Heart right ventricle (tissue), 16 donors: Measurements from ENCODE around the gene ZSCAN26. TPM values are rescaled to one million over a fixed set of nuclear protein-coding genes. Genes with fewer than 3 reads are reported as not detected.
"Not testable (repeated sequence)": the region's sequence is repeated elsewhere in the genome, so short reads cannot be mapped to it uniquely, and the experiment has no call there.

Source experiments
- ATAC-seq, 8 donors: fragments of 200-7000 bp; cut with Tn5 transposase; one replicate each; pipeline ENCODE4 v1.9.1; 2020; ENCODE audit warnings: mild to moderate bottlenecking in 8 of 8, moderate library complexity in 8 of 8, moderate number of reproducible peaks in 1 of 8
- DNase-seq, 2 donors: peaks; one replicate each; pipeline ENCODE4 v3.0.0-alpha.2; 2020
- H3K27ac ChIP-seq, 10 donors: fragments of 200-600 bp; sonication (generic) in 2 of 10; one replicate each; pipeline versions ENCODE4 v1.5.0 to v1.8.0; 2020 to 2022; ENCODE audit warnings: mild to moderate bottlenecking in 3 of 10
- H3K27me3 ChIP-seq, 7 donors: fragments of 200-600 bp; one replicate each; pipeline ENCODE4 v1.8.0; 2021 to 2022; ENCODE audit warnings: mild to moderate bottlenecking in 2 of 7
- H3K36me3 ChIP-seq, 9 donors: fragments of 200-600 bp; sonication (generic) in 1 of 9; one replicate each; pipeline versions ENCODE4 v1.5.0 to v1.8.0; 2020 to 2022; ENCODE audit warnings: mild to moderate bottlenecking in 2 of 9
- H3K4me1 ChIP-seq, 9 donors: fragments of 200-600 bp; sonication (generic) in 1 of 9; one replicate each; pipeline versions ENCODE4 v1.5.0 to v1.8.0; 2020 to 2022; ENCODE audit warnings: mild to moderate bottlenecking in 4 of 9
- H3K4me3 ChIP-seq, 10 donors: fragments of 200-600 bp; sonication (generic) in 2 of 10; one replicate each; pipeline versions ENCODE4 v1.5.0 to v1.8.0; 2020 to 2022; ENCODE audit warnings: mild to moderate bottlenecking in 7 of 10, moderate library complexity in 2 of 10
- H3K9me3 ChIP-seq, 11 donors: fragments of 200-600 bp in 10 of 11; sonication (generic) in 2 of 11; one replicate each; pipeline versions ENCODE4 v1.5.0 to v1.8.0; 2013 to 2022; ENCODE audit warnings: mild to moderate bottlenecking in 2 of 11, control low read depth in 1 of 11, moderate library complexity in 1 of 11
- WGBS, 2 donors: extraction: QIAGEN DNeasy Blood & Tissue Kit; methylation state at CpG; one replicate each; pipeline ENCODE4 v1.1.7; 2013; ENCODE audit warnings: inconsistent platforms in 1 of 2; 5-methylcytosine and 5-hydroxymethylcytosine counted together
- intact Hi-C, 10 donors: fragments of 100-400 bp; cut with DNase I; formaldehyde crosslinking; loops; one replicate each; pipeline versions ENCODE4 v1.11.1 to v1.14.2; 2022
- polyA plus RNA-seq, 2 donors: library from polyadenylated mRNA; stranded (reverse); fragments of 200-250 nt; gene quantifications; one replicate each; pipeline ENCODE4 v1.2.3, GENCODE V29; 2013
- total RNA-seq, 10 donors: library from RNA; stranded (reverse); fragmentation: NEBNext Ultra II Directional in 3 of 10; extraction: Animal tissue kit (Norgen Biotek cat#: 25700) in 3 of 10; gene quantifications; one replicate each; pipeline versions ENCODE4 v1.2.1 to v1.2.4, GENCODE V29; 2021 to 2023
- TF ChIP-seq, protein P1 (sequence below), 9 donors: fragments of 200-600 bp; sonication (generic) in 2 of 9; IDR thresholded peaks; one replicate each; pipeline versions ENCODE4 v1.5.0 to v1.8.0; 2021 to 2022; ENCODE audit warnings: antibody characterized with exemption in 9 of 9, mild to moderate bottlenecking in 5 of 9, moderate library complexity in 1 of 9
- donor health status: Arrhythmogenic right ventricular cardiomyopathy.
- donor health status: ischemic (EF 13 %, LVEDD 7.1; RV severe dilation, severe dysfunction).
- donor health status: healthy with polysubstance abuse.
- donor health status: DM: no; HTN: yes; CAD: no.
- donor health status: DM: no; HTN: no; CAD: no.
- donor health status: ischemic (EF 25% LVEDD 6.9; RV normal size, moderate dysfunction).
- donor health status: ischemic (EF 25% LVEDD 5.7; RV mildly dilated, moderate dysfunction).
- donor health status: healthy.
- donor health status: DM: yes; HTN: yes; CAD: no.
- donor health status: Ischemic cardiomyopathy.
- donor health status: ischemic (EF 35%, LVEDD 5.7; RV mildly dilated, moderate dysfunction).
- donor health status: nonischemic (EF 11% LVEDD 7.7; RV severe dilation, severe dysfunction).
- donor health status: DM: yes; HTN: yes; CAD: no.
- donor health status: PGD.
- donor health status: ischemic (EF 29% LVEDD 5.4; RV normal size, mild dysfunction).
- donor health status: nonischemic (EF 23%, LVEDD 6.1; RV moderate dilation, normal function).

The ZSCAN26 gene
- total and polyA plus RNA-seq, 12 donors, result 7.5 to 17.8 (median 12.7) TPM

DNA sequence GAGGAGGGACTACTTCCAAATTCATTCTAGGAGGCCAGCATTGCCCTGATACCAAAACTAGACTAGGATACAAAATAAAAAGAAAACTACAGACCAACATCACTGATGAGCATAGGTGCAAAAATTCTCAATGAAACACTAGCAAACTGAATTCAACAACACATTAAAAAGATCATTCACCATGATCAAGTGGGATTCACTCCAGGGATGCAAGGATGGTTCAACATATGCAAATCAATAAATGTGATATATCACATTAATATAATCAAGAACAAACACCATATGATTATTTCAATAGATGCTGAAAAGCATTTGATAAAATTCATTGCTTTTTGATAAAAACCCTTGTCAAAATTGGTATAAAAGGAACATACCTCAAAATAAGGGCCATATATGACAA, 24.6 kb downstream of the ZSCAN26 start:
- peaks cover 0 to 57% (median 7%) of the 10 kb centered on the region in 9 donors for H3K36me3 ChIP-seq
- TF ChIP-seq, protein P1, sequence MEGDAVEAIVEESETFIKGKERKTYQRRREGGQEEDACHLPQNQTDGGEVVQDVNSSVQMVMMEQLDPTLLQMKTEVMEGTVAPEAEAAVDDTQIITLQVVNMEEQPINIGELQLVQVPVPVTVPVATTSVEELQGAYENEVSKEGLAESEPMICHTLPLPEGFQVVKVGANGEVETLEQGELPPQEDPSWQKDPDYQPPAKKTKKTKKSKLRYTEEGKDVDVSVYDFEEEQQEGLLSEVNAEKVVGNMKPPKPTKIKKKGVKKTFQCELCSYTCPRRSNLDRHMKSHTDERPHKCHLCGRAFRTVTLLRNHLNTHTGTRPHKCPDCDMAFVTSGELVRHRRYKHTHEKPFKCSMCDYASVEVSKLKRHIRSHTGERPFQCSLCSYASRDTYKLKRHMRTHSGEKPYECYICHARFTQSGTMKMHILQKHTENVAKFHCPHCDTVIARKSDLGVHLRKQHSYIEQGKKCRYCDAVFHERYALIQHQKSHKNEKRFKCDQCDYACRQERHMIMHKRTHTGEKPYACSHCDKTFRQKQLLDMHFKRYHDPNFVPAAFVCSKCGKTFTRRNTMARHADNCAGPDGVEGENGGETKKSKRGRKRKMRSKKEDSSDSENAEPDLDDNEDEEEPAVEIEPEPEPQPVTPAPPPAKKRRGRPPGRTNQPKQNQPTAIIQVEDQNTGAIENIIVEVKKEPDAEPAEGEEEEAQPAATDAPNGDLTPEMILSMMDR (IDR thresholded peaks at IDR 0.05), result no peak
- no peak overlapping the region for H3K27ac ChIP-seq
- DNase-seq (no peak), ATAC-seq (no peak)
- H3K9me3 ChIP-seq, result no peaks in the 10 kb centered on the region
- H3K27me3 ChIP-seq, result no peaks in the 10 kb centered on the region
- intact Hi-C loops, result no loop called here
- no peak overlapping the region for H3K4me3 ChIP-seq
- no peaks in the 10 kb centered on the region for H3K4me1 ChIP-seq

DNA sequence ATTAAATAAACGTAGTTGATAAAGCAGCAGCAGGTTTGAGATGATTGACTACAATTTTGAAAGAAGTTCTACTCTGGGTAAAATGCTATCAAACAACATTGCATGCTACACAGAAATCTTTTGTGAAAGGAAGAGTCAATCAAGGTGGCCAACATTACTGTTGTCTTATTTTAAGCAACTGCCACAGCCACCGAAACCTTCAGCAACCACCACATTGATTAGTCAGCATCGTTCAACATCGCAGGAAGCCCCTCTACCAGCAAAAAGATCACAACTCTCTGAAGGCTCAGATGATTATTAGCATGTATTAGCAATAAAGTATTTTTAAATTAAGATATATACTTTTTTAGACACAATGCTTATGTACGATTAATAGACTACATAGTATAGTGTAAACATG, 28.4 kb downstream of the ZSCAN26 start:
- Histone ChIP-seq H3K36me3 (peaks cover 0 to 44% (median 7%) of the 10 kb centered on the region in 9 donors), H3K4me1 (no peaks in the 10 kb centered on the region), H3K9me3 (no peaks in the 10 kb centered on the region), H3K4me3 (no peak overlapping the region), H3K27ac (no peak overlapping the region), H3K27me3 (no peaks in the 10 kb centered on the region)
- intact Hi-C loops, result no loop called here
- DNase-seq (no peak), ATAC-seq (no peak)
- TF ChIP-seq, protein P1 (IDR thresholded peaks at IDR 0.05), result no peak
- 96% methylated on average over 5 of the region's 5 CpGs for whole genome bisulfite sequencing, 2 donors

DNA sequence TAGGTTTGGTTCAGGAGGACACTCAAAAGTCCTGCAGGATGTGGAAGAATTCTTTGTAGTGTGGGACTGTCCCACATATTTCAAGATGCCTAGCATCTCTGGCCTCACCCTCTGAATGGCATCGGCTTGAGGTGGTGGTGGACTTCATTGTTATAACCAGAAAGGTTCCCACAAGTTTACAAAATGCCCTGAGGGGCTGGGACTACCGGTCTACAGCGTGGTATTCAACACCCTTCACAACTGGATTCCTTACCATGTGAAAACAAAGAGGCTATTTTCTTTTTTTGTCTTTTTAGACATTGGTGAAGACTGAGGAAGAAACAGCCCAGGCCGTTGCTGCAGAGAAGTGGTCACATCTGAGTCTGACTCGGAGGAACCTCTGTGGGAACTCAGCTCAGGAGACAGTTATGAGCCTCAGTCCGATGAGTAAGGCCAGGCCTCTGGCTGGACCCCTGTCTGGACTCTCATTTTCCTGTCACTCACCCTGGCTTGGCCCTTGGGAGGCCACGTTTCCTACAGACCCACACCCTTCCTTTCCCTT, 29.6 kb downstream of the ZSCAN26 start:
- H3K27ac ChIP-seq, result no peak overlapping the region

DNA sequence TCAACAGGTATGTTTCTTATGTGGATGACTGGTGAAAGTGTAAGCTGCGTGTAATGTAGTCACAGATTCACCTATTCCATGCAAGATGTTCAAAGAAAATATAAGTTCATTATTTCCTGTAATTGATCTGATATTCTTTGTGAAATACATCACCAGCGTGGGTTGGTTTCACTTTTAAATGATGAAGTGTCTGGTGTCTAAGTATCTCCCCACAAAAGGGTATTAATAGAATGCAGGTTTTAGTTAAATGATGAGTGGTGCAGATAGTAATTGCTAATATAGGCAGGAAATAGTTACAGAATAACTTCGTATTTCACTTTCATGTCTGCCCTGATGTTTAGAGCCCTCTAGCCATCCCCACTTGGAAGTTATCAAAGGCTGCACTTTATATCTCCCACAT, 36.6 kb downstream of the ZSCAN26 start:
- H3K4me3 ChIP-seq, result no peak overlapping the region
- peaks cover 0 to 29% (median 0%) of the 10 kb centered on the region in 11 donors for H3K9me3 ChIP-seq
- TF ChIP-seq, protein P1 (IDR thresholded peaks at IDR 0.05), result no peak
- H3K27me3 ChIP-seq, result no peaks in the 10 kb centered on the region
- no peak for DNase-seq
- H3K36me3 ChIP-seq, result peaks cover 0 to 35% (median 4%) of the 10 kb centered on the region in 9 donors
- WGBS, 2 donors, result 95% methylated on average over 3 of the region's 3 CpGs
- intact Hi-C loops, result no loop called here
- no peak for ATAC-seq
- no peak overlapping the region for H3K27ac ChIP-seq
- H3K4me1 ChIP-seq, result no peaks in the 10 kb centered on the region

More for the DNA sequence above, 29.6 kb downstream of the ZSCAN26 start:
- TF ChIP-seq, protein P1 (IDR thresholded peaks at IDR 0.05), result no peak
- Histone ChIP-seq H3K36me3 (peaks cover 0 to 55% (median 10%) of the 10 kb centered on the region in 9 donors), H3K4me3 (no peak overlapping the region), H3K4me1 (no peaks in the 10 kb centered on the region), H3K9me3 (no peaks in the 10 kb centered on the region), H3K27me3 (no peaks in the 10 kb centered on the region)
- DNase-seq, result no peak
- 83 to 92% methylated on average over 7 of the region's 7 CpGs for WGBS, 2 donors
- intact Hi-C loops, result no loop called here
- no peak for ATAC-seq

DNA sequence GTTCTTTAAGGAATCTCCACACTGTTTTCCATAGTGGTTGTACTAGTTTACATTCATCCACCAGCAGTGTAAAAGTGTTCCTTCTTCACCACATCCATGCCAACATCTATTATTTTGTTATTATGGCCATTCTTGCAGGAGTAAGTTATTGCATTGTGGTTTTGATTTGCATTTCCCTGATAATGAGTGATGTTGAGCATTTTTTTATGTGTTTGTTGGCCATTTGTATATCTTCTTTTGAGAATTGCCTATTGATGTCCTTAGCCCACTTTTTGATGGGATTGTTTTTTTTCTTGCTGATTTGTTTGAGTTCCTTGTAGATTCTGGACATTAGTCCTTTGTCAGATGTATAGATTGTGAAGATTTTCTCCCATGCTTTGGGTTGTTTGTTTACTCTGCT, 39.4 kb downstream of the ZSCAN26 start:
- H3K27me3 ChIP-seq, H3K4me3 ChIP-seq, H3K4me1 ChIP-seq, ATAC-seq, intact Hi-C loops, DNase-seq, H3K27ac ChIP-seq: not testable (repeated sequence)
- peaks cover 0 to 21% (median 2%) of the 10 kb centered on the region in 9 donors for H3K36me3 ChIP-seq
- peaks cover 0 to 41% (median 0%) of the 10 kb centered on the region in 11 donors for H3K9me3 ChIP-seq
